GM21360 (cell line): Measurements from ENCODE around the gene USP4.

Source experiments
- ATAC-seq: cut with Tn5 transposase; IDR thresholded peaks from one replicate; pipeline ENCODE4 v1.9.1; 2021; ENCODE audit warnings: mild to moderate bottlenecking, moderate library complexity; ENCODE audit not compliant: unreplicated experiment

Gene USP4

GRCh38 chr3:49296781-49297411, 43.0 kb downstream of the USP4 start:
- no peak for ATAC-seq

- no peak for ATAC-seq
These were observed 44.3 kb downstream of the USP4 start for GRCh38 chr3:49295489-49296058.

GRCh38 chr3:49294343-49294742, 45.5 kb downstream of the USP4 start:
- ATAC-seq, result no peak

GRCh38 chr3:49283997-49284396, 55.9 kb downstream of the USP4 start:
- ATAC-seq, result no peak

GRCh38 chr3:49279376-49279775, 60.5 kb downstream of the USP4 start:
- no peak for ATAC-seq

GRCh38 chr3:49278548-49278947, 61.3 kb downstream of the USP4 start:
- ATAC-seq, result no peak

GRCh38 chr3:49277383-49277775, 62.5 kb downstream of the USP4 start:
- peak; percentile 4 for ATAC-seq

GRCh38 chr3:49276475-49277382, 63.1 kb downstream of the USP4 start, which contains the start of gene C3orf62:
Gene C3orf62, minus strand, starts transcription at chr3:49277232. Its CDS starts 360 bp downstream, at chr3:49276872.
- ATAC-seq, result peak; percentile 64

- no peak for ATAC-seq
These were observed 65.9 kb downstream of the USP4 start for GRCh38 chr3:49273825-49274532.

GRCh38 chr3:49271047-49271446, 68.8 kb downstream of the USP4 start:
- ATAC-seq, result no peak

GRCh38 chr3:49270156-49270500, 69.7 kb downstream of the USP4 start:
- no peak for ATAC-seq

GRCh38 chr3:49269443-49270155, 70.3 kb downstream of the USP4 start:
- no peak for ATAC-seq

GRCh38 chr3:49266410-49267095, 73.3 kb downstream of the USP4 start:
- ATAC-seq, result no peak

- no peak for ATAC-seq
These were observed 74.0 kb downstream of the USP4 start for GRCh38 chr3:49265661-49266386.

GRCh38 chr3:49263159-49263889, 76.5 kb downstream of the USP4 start:
- no peak for ATAC-seq

- no peak for ATAC-seq
These were observed 79.0 kb downstream of the USP4 start for GRCh38 chr3:49260806-49261324.

- no peak for ATAC-seq
These were observed 82.7 kb downstream of the USP4 start for GRCh38 chr3:49257187-49257586.

GRCh38 chr3:49255718-49256511, 83.9 kb downstream of the USP4 start:
- ATAC-seq, result no peak
